Activated T-cell treated with anti-CD3 and anti-CD28 coated beads, Interleukin-2, amount 50 U/mL, for 72 hours (primary cell): Measurements from ENCODE around the gene INMT. TPM values are rescaled to one million over a fixed set of nuclear protein-coding genes. Genes with fewer than 3 reads are reported as not detected.

Source experiments
- ATAC-seq, 2 donors: fragments of 150-1000 bp; cut with Tn5 transposase; replicated peaks in 1 of 2; 2 replicates each; pipeline ENCODE4 v1.10.0; 2021; ENCODE audit warnings: moderate library complexity in 2 of 2, mild to moderate bottlenecking in 1 of 2
- DNase-seq, 2 donors: peaks; one replicate each; pipeline ENCODE4 v3.0.0; 2021 to 2022; ENCODE audit warnings: mixed read lengths in 1 of 2
- H3K27ac Mint-ChIP-seq: one replicate; pipeline ENCODE4 v1.8.0; 2022; ENCODE audit warnings: mild to moderate bottlenecking, moderate library complexity, mixed read lengths
- H3K27me3 Mint-ChIP-seq: one replicate; pipeline ENCODE4 v1.8.0; 2022; ENCODE audit warnings: low read depth, mixed read lengths
- H3K36me3 Mint-ChIP-seq, 2 donors: one replicate each; pipeline ENCODE4 v1.8.0; 2022; ENCODE audit warnings: mixed read lengths in 2 of 2, mild to moderate bottlenecking in 1 of 2; ENCODE audit not compliant: insufficient read depth in 2 of 2
- H3K4me1 Mint-ChIP-seq: one replicate; pipeline ENCODE4 v1.8.0; 2022; ENCODE audit warnings: low read depth, mixed read lengths
- H3K4me3 Mint-ChIP-seq, 2 donors: one replicate each; pipeline ENCODE4 v1.8.0; 2022; ENCODE audit warnings: mild to moderate bottlenecking in 2 of 2, mixed read lengths in 2 of 2, moderate library complexity in 2 of 2
- H3K9me3 Mint-ChIP-seq, 2 donors: one replicate each; pipeline ENCODE4 v1.8.0; 2022; ENCODE audit warnings: mixed read lengths in 2 of 2
- total RNA-seq, 2 donors: library from RNA; stranded (reverse); gene quantifications; one replicate each; pipeline ENCODE4 v1.2.3, GENCODE V29; 2022

The INMT gene
- total RNA-seq, 2 donors from 2014 or later = 0.53 TPM; not detected in 1

GRCh38 chr7:30731581-30731980, 20.4 kb upstream of the INMT start:
- Mint-ChIP-seq H3K27ac (no peak overlapping the region), H3K4me1 (peaks cover 33% of the 10 kb centered on the region), H3K27me3 (no peaks in the 10 kb centered on the region), H3K36me3 (no peaks in the 10 kb centered on the region), H3K9me3 (no peaks in the 10 kb centered on the region), H3K4me3 (no peak overlapping the region)
- DNase-seq (no peak), ATAC-seq (no peak)

GRCh38 chr7:30732606-30733005, 19.3 kb upstream of the INMT start:
- no peak for DNase-seq
- no peak for ATAC-seq
- Mint-ChIP-seq H3K27me3 (no peaks in the 10 kb centered on the region), H3K27ac (no peak overlapping the region), H3K4me1 (peaks cover 28% of the 10 kb centered on the region), H3K4me3 (no peak overlapping the region), H3K9me3 (peaks cover 0 to 1% of the 10 kb centered on the region in 2 donors), H3K36me3 (peaks cover 0 to 3% of the 10 kb centered on the region in 2 donors)

- Mint-ChIP-seq H3K27me3 (no peaks in the 10 kb centered on the region), H3K27ac (no peak overlapping the region), H3K36me3 (peaks cover 0 to 3% of the 10 kb centered on the region in 2 donors), H3K4me3 (no peak overlapping the region), H3K9me3 (peaks cover 0 to 2% of the 10 kb centered on the region in 2 donors), H3K4me1 (peaks cover 29% of the 10 kb centered on the region)
- DNase-seq (no peak), ATAC-seq (no peak)
Observed at GRCh38 chr7:30733216-30733615, 18.7 kb upstream of the INMT start.

GRCh38 chr7:30733691-30734090, 18.2 kb upstream of the INMT start:
- peaks cover 0 to 3% of the 10 kb centered on the region in 2 donors for H3K36me3 Mint-ChIP-seq

GRCh38 chr7:30734497-30734896, 17.4 kb upstream of the INMT start:
- Mint-ChIP-seq H3K9me3 (peaks cover 0 to 2% of the 10 kb centered on the region in 2 donors), H3K4me3 (no peak overlapping the region), H3K4me1 (peaks cover 29% of the 10 kb centered on the region), H3K27ac (no peak overlapping the region), H3K36me3 (peaks cover 0 to 3% of the 10 kb centered on the region in 2 donors), H3K27me3 (no peaks in the 10 kb centered on the region)
- DNase-seq (no peak), ATAC-seq (no peak)

More at GRCh38 chr7:30733691-30734090, 18.2 kb upstream of the INMT start:
- Mint-ChIP-seq H3K4me1 (peaks cover 31% of the 10 kb centered on the region), H3K27me3 (no peaks in the 10 kb centered on the region), H3K4me3 (no peak overlapping the region), H3K9me3 (peaks cover 0 to 2% of the 10 kb centered on the region in 2 donors), H3K27ac (no peak overlapping the region)
- DNase-seq = no peak
- ATAC-seq = no peak

- H3K9me3 Mint-ChIP-seq = peaks cover 0 to 2% of the 10 kb centered on the region in 2 donors
- H3K4me3 Mint-ChIP-seq = no peak overlapping the region
- H3K4me1 Mint-ChIP-seq = peaks cover 33% of the 10 kb centered on the region
- DNase-seq (no peak), ATAC-seq (no peak)
- H3K36me3 Mint-ChIP-seq = peaks cover 0 to 3% of the 10 kb centered on the region in 2 donors
- H3K27ac Mint-ChIP-seq = no peak overlapping the region
- H3K27me3 Mint-ChIP-seq = no peaks in the 10 kb centered on the region
Observed at GRCh38 chr7:30735631-30736030, 16.3 kb upstream of the INMT start.

GRCh38 chr7:30736291-30736690, 15.6 kb upstream of the INMT start:
- peaks cover 0 to 2% of the 10 kb centered on the region in 2 donors for H3K9me3 Mint-ChIP-seq
- DNase-seq (no peak), ATAC-seq (no peak)
- no peaks in the 10 kb centered on the region for H3K27me3 Mint-ChIP-seq
- H3K4me3 Mint-ChIP-seq = no peak overlapping the region
- H3K27ac Mint-ChIP-seq = no peak overlapping the region
- H3K4me1 Mint-ChIP-seq = peaks cover 32% of the 10 kb centered on the region
- H3K36me3 Mint-ChIP-seq = peaks cover 0 to 3% of the 10 kb centered on the region in 2 donors

- peak; percentile 69 to 83 for ATAC-seq
- no peak for DNase-seq
- Mint-ChIP-seq H3K27me3 (no peaks in the 10 kb centered on the region), H3K36me3 (peaks cover 0 to 3% of the 10 kb centered on the region in 2 donors), H3K9me3 (peaks cover 0 to 2% of the 10 kb centered on the region in 2 donors), H3K4me1 (peaks cover 32% of the 10 kb centered on the region), H3K4me3 (peak overlapping the region; percentile 42 to 58), H3K27ac (peak overlapping the region; percentile 65)
Observed at GRCh38 chr7:30738026-30738915, 13.7 kb upstream of the INMT start.

GRCh38 chr7:30739691-30740090, 12.2 kb upstream of the INMT start:
- Mint-ChIP-seq H3K27me3 (no peaks in the 10 kb centered on the region), H3K27ac (no peak overlapping the region), H3K4me1 (peaks cover 32% of the 10 kb centered on the region), H3K4me3 (no peak overlapping the region), H3K36me3 (peaks cover 0 to 3% of the 10 kb centered on the region in 2 donors), H3K9me3 (peaks cover 0 to 2% of the 10 kb centered on the region in 2 donors)
- DNase-seq (no peak), ATAC-seq (no peak)

- peak; percentile 62 to 64 for ATAC-seq
- H3K27me3 Mint-ChIP-seq = no peaks in the 10 kb centered on the region
- peaks cover 0 to 3% of the 10 kb centered on the region in 2 donors for H3K36me3 Mint-ChIP-seq
- H3K4me1 Mint-ChIP-seq = peaks cover 32% of the 10 kb centered on the region
- H3K9me3 Mint-ChIP-seq = peaks cover 0 to 2% of the 10 kb centered on the region in 2 donors
- H3K4me3 Mint-ChIP-seq = no peak overlapping the region
- DNase-seq = peak; percentile 79 to 84
- no peak overlapping the region for H3K27ac Mint-ChIP-seq
Observed at GRCh38 chr7:30740417-30741181, 11.3 kb upstream of the INMT start.

GRCh38 chr7:30741289-30741688, 10.6 kb upstream of the INMT start:
- Mint-ChIP-seq H3K36me3 (peaks cover 0 to 3% of the 10 kb centered on the region in 2 donors), H3K4me1 (peaks cover 32% of the 10 kb centered on the region), H3K9me3 (peaks cover 0 to 2% of the 10 kb centered on the region in 2 donors), H3K4me3 (no peak overlapping the region), H3K27ac (no peak overlapping the region), H3K27me3 (no peaks in the 10 kb centered on the region)
- ATAC-seq (no peak), DNase-seq (no peak)

GRCh38 chr7:30743371-30744074, 8.4 kb upstream of the INMT start:
- H3K4me1 Mint-ChIP-seq = peaks cover 18% of the 10 kb centered on the region
- no peaks in the 10 kb centered on the region for H3K36me3 Mint-ChIP-seq
- no peak overlapping the region for H3K4me3 Mint-ChIP-seq
- H3K9me3 Mint-ChIP-seq = no peaks in the 10 kb centered on the region
- ATAC-seq (no peak), DNase-seq (no peak)
- no peak overlapping the region for H3K27ac Mint-ChIP-seq
- H3K27me3 Mint-ChIP-seq = no peaks in the 10 kb centered on the region

- Mint-ChIP-seq H3K4me3 (no peak overlapping the region), H3K27me3 (no peaks in the 10 kb centered on the region), H3K27ac (no peak overlapping the region), H3K36me3 (no peaks in the 10 kb centered on the region), H3K4me1 (peaks cover 12% of the 10 kb centered on the region), H3K9me3 (no peaks in the 10 kb centered on the region)
- DNase-seq (no peak), ATAC-seq (peak in 1 of 2 donors; percentile 34)
Observed at GRCh38 chr7:30744075-30744417, 7.9 kb upstream of the INMT start.
